Spleen (tissue), 7 donors: ENCODE data around the gene SOWAHA.

Experiments
- POLR2AphosphoS5 ChIP-seq, 3 donors: sonication (generic); formaldehyde crosslinking; IDR thresholded peaks; one replicate each; pipeline ENCODE4 v1.5.1; 2017; ENCODE audit warnings: antibody characterized with exemption in 3 of 3
- TF ChIP-seq, protein P1 (sequence below), 11 experiments: fragments of 200-600 bp in 7 of 11; fragments of 450-650 bp in 4 of 11; sonication (generic) in 4 of 11; IDR thresholded peaks in 8 of 11; conservative IDR thresholded peaks in 3 of 11; 1 replicate in 7 of 11; 2 replicates in 4 of 11; pipeline versions ENCODE4 v1.4.0 to v1.8.0; 2016 to 2021; ENCODE audit warnings: antibody characterized with exemption in 11 of 11, inconsistent platforms in 4 of 11, mild to moderate bottlenecking in 1 of 11
- donor health status: DM: no; HTN: no; CAD: no; lungs with moderate emphysema.
- donor health status: DM: no; HTN: no; CAD: no.
- donor health status: DM: no; HTN: no; CAD: no.

DNA sequence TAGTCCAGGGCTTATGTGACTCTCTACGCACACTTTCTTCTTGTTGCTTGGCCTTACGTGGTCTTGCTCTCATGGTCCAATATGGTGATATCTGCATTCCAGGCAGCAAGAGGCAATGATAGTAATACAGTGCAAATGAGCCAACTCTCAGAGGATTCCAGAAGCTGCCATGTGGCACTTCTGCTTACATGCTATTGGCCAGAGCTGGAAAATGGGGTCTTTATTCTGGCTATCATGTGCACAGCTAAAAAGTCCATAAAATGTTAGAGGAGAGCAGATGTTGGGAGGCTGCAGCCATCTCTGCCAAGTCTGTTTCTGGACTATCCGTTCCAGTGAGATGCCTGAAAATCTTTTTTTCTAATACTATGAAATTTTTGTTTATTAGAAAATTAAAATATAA, 33.1 kb upstream of the SOWAHA start:
- no peak for TF ChIP-seq POLR2AphosphoS5 (IDR thresholded peaks at IDR 0.05)
- TF ChIP-seq, protein P1, sequence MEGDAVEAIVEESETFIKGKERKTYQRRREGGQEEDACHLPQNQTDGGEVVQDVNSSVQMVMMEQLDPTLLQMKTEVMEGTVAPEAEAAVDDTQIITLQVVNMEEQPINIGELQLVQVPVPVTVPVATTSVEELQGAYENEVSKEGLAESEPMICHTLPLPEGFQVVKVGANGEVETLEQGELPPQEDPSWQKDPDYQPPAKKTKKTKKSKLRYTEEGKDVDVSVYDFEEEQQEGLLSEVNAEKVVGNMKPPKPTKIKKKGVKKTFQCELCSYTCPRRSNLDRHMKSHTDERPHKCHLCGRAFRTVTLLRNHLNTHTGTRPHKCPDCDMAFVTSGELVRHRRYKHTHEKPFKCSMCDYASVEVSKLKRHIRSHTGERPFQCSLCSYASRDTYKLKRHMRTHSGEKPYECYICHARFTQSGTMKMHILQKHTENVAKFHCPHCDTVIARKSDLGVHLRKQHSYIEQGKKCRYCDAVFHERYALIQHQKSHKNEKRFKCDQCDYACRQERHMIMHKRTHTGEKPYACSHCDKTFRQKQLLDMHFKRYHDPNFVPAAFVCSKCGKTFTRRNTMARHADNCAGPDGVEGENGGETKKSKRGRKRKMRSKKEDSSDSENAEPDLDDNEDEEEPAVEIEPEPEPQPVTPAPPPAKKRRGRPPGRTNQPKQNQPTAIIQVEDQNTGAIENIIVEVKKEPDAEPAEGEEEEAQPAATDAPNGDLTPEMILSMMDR (IDR thresholded peaks at IDR 0.05 in 8 of 11, conservative IDR thresholded peaks at IDR 0.05 in 3 of 11) = no peak
